DMS114 treated with DMSO at 0.1 percent for 48 hours (cell line): ENCODE measurements around the gene NCOA1.
"Not testable (repeated sequence)": the region's sequence is repeated elsewhere in the genome, so short reads cannot be mapped to it uniquely, and the experiment has no call there.

Experiments used
- DNase-seq: peaks from one replicate; lab custom pipeline; 2025; ENCODE audit not compliant: unreplicated experiment; lab: John Stamatoyannopoulos, UW

The NCOA1 gene

GRCh38 chr2:24531610-24532009, 40.6 kb downstream of the NCOA1 start:
- not testable (repeated sequence) for DNase-seq

DNA sequence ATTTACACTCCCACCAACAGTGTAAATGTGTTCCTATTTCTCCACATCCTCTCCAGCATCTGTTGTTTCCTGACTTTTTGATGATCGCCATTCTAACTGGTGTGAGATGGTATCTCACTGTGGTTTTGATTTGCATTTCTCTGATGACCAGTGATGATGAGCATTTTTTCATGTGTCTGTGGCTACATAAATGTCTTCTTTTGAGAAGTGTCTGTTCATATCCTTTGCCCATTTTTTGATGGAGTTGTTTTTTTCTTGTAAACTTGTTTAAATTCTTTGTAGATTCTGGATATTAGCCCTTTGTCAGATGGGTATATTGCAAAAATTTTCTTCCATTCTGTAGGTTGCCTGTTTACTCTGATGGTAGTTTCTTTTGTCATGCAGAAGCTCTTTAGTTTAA, 41.0 kb downstream of the NCOA1 start:
- not testable (repeated sequence) for DNase-seq

DNA sequence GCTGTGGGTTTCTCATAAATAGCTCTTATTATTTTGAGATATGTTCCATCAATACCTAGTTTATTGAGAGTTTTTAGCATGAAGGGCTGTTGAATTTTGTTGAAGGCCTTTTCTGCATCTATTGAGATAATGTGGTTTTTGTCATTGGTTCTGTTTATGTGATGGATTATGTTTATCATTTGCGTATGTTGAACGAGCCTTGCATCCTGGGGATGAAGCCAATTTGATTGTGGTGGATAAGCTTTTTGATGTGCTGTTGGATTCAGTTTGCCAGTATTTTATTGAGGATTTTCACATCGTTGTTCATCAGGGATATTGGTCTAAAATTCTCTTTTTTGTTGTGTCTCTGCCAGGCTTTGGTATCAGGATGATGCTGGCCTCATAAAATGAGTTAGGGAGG, 42.5 kb downstream of the NCOA1 start:
- DNase-seq: not testable (repeated sequence)

- DNase-seq: no peak
Measured at GRCh38 chr2:24538720-24539119, 47.7 kb downstream of the NCOA1 start.

GRCh38 chr2:24539258-24539657, 48.2 kb downstream of the NCOA1 start:
- DNase-seq: no peak

- no peak for DNase-seq
Measured at GRCh38 chr2:24540011-24540477, 49.0 kb downstream of the NCOA1 start.

DNA sequence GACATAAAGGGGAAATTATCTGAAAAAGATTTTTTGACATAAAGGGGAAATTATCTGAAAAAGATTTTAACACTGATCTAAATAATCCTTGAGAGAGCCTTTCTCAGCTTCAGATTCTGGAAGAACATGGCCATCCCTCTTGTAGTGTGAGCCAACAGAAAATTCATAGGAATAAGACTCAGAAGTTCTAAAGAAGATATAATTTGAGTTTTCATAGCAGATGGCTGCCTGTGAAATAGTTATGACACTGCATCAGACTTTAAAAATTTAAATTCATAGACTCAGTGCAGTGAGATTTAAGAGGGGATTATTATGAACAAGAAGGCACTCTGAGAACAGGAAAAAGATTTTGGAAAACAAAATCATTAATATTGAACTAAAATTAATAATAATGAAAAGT, 50.6 kb downstream of the NCOA1 start:
- no peak for DNase-seq

- no peak for DNase-seq
Measured at GRCh38 chr2:24542269-24542872, 51.3 kb downstream of the NCOA1 start.

DNA sequence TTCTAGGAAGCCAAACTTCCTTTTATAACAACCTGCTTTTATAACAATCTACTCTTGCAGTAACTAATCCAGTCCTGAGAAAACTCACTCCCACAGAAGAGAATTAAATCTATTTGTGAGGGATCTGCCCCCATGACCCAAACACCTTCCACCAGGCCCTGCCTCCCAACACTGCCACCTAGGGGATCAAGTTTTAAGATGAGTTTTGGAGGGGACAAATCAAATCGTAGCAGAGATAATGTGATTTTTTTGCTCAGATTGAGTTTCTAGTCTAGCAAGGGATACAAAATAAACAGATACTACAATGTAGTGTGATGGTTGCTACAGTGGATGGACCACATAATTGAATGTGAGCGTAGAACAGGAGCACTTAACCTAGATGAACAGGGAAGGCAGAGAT, 52.2 kb downstream of the NCOA1 start:
- no peak for DNase-seq

- DNase-seq: no peak
Measured at GRCh38 chr2:24544456-24545115, 53.5 kb downstream of the NCOA1 start.

DNA sequence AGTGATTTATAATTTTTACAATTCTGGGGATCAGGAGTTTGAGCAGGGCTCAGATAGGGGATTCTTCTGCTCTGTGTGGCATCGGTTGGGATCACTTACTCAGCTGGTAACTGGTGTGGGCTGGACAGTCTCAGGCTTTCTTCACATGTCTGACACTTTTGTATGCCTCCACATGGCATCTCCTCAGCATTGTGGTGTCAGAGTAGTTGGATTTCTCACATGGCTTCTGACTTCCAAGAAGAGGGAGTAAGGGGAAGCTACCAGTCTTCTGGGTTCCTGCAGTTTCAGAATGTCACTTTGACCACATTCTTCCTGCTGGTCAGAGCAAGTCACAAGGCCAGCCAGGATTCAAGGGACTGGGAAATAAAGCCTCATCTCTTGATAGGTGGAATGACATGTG, 55.6 kb downstream of the NCOA1 start:
- no peak for DNase-seq

DNA sequence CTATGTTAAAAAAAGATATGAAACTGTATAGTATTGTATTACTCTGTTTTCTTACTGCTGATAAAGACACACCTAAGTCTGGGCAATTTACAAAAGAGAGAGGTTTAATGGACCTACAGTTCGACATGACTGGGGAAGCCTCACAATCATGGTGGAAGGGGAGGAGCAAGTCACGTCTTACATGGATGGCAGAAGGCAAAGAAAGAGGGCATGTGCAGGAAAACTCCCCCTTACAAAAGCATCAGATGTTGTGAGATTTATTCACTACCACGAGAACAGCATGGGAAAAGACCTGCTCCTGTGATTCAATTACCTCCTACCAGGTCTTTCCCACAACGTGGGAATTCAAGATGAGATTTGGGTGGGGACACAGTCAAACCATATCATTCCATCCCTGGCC, 57.0 kb downstream of the NCOA1 start:
- DNase-seq: no peak

GRCh38 chr2:24550301-24550700, 59.2 kb downstream of the NCOA1 start:
- not testable (repeated sequence) for DNase-seq

- DNase-seq: no peak
Measured at GRCh38 chr2:24551016-24551415, 60.0 kb downstream of the NCOA1 start.

- no peak for DNase-seq
Measured at GRCh38 chr2:24552836-24553235, 61.8 kb downstream of the NCOA1 start.

DNA sequence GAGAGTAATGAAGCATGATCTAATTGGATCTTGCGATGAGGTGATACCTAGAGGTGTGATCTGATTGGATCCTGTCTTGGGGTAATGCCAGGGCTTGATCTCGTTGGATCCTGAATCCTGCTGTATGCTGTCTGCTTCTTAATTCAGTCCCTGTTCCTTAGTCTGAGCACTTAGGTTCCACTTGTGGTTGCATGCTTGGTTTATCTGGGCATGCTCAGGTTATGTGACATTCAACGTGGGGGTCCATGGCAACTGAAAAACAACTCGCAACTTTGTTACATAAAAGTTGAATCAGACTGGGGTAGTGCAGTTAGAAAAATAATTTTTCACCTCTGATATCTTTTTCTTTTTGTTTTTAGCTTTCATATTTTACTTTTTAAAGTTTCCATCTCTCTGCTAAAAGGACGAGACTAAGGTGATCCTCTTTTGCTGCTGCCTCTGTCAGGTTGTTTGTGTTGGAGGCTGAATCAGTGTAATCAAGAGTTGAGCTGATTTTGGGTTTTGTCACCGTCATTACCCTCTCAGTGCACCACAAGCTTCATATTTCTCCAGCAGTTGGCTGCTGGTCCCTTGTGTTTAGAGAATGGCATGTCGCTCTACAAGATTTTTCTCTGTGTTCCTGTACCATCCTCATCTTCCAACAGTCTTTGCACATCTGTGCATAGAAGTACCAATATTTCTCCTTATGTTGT, 67.9 kb downstream of the NCOA1 start:
- no peak for DNase-seq

DNA sequence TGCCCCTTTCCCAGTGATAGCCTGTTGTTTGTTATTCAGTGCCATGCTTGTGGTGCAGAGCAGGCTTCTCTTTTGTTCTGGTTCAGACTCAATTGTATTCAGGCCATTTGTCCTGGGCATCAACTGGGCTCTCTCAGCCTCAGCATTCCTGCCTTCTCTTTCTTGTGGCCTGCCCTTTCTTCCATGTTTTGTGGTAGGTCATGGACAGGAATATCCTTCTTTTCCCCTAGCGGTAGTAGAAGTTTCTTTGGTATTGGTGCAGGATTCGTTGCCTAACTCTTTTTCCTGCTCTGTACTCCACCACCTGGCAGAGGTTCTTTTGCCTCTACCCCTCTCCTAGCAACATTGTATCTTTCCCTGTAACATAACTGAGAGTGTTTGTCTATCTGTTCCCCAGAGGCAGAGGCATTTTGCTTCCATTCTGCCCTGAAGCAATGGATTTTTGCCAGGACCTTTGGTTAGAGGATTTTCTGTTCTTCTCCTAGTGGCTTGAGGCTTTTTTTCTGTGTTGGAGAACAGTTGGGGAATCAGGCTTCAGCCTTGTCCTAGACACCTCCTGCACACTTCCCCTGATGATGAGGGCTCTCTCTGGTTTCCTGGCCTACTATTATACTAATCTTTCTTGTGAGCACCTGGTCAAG, 68.5 kb downstream of the NCOA1 start:
- DNase-seq: no peak

- DNase-seq: no peak
Measured at GRCh38 chr2:24565537-24565936, 74.5 kb downstream of the NCOA1 start.

GRCh38 chr2:24566209-24566608, 75.2 kb downstream of the NCOA1 start:
- no peak for DNase-seq

- no peak for DNase-seq
Measured at GRCh38 chr2:24566630-24567029, 75.6 kb downstream of the NCOA1 start.

GRCh38 chr2:24568551-24568950, 77.5 kb downstream of the NCOA1 start:
- no peak for DNase-seq

DNA sequence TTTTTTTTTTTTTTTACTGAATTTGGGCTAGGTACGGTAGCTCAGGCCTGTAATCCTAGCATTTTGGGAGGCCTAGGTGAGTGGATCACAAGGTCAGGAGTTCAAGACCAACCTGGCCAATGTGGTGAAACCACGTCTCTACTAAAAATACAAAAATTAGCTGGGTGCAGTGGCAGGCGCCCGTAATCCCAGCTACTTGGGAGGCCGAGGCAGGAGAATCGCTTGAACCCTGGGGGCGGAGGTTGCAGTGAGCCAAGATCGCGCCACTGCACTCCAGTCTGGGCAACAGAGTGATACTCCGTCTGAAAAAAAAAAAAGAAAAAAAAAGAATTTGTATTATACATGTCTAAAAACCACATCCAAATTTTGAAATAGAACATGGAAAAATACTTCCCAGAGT, 78.5 kb downstream of the NCOA1 start:
- DNase-seq: not testable (repeated sequence)
